MM.1S (cell line): Measurements from ENCODE around the gene NANS.

ENCODE experiments used
- DNase-seq: peaks from one replicate; pipeline ENCODE4 v3.0.0-alpha.2; 2015
- H2AFZ ChIP-seq: fragments of 300-600 bp; sonication (generic); 2 replicates; pipeline ENCODE4 v1.6.0; 2016; ENCODE audit warnings: antibody characterized with exemption, low read length
- H3F3A ChIP-seq: fragments of 300-600 bp; sonication (generic); 2 replicates; pipeline ENCODE4 v1.6.1; 2016; ENCODE audit warnings: mild to moderate bottlenecking, antibody characterized with exemption, low read length, moderate library complexity, mixed read lengths; ENCODE audit not compliant: insufficient read depth
- H3K27ac ChIP-seq: fragments of 300-600 bp; sonication (generic); 2 replicates; pipeline ENCODE4 v1.5.1; 2016; ENCODE audit warnings: mild to moderate bottlenecking, low read length
- H3K27me3 ChIP-seq: fragments of 300-600 bp; sonication (generic); replicated peaks from 2 replicates; pipeline ENCODE4 v1.6.0; 2016; ENCODE audit warnings: low read length; ENCODE audit not compliant: insufficient read depth
- H3K36me3 ChIP-seq: fragments of 300-600 bp; sonication (generic); replicated peaks from 2 replicates; pipeline ENCODE4 v1.6.1; 2016; ENCODE audit warnings: mild to moderate bottlenecking, low read length, mixed read lengths; ENCODE audit not compliant: insufficient read depth
- H3K4me1 ChIP-seq: fragments of 300-600 bp; sonication (generic); 2 replicates; pipeline ENCODE4 v1.6.1; 2016; ENCODE audit warnings: low read length, mixed read lengths
- H3K4me2 ChIP-seq: fragments of 300-600 bp; sonication (generic); 2 replicates; pipeline ENCODE4 v1.6.0; 2016; ENCODE audit warnings: low read depth, low read length
- H3K4me3 ChIP-seq: fragments of 300-600 bp; sonication (generic); 2 replicates; pipeline ENCODE4 v1.5.1; 2016; ENCODE audit warnings: low read length, mixed read lengths
- H3K79me2 ChIP-seq: fragments of 300-600 bp; sonication (generic); 2 replicates; pipeline ENCODE4 v1.6.1; 2016; ENCODE audit warnings: mixed run types, low read length, mixed read lengths
- H3K9ac ChIP-seq: fragments of 300-600 bp; sonication (generic); 2 replicates; pipeline ENCODE4 v1.6.1; 2016; ENCODE audit warnings: low read length, mixed read lengths
- H3K9me2 ChIP-seq: fragments of 300-600 bp; sonication (generic); replicated peaks from 2 replicates; pipeline ENCODE4 v1.6.1; 2016; ENCODE audit warnings: mild to moderate bottlenecking, low read length, mixed read lengths; ENCODE audit not compliant: insufficient read depth
- H3K9me3 ChIP-seq: fragments of 300-600 bp; sonication (generic); replicated peaks from 2 replicates; pipeline ENCODE4 v1.6.1; 2016; ENCODE audit warnings: mild to moderate bottlenecking, low read length, mixed read lengths; ENCODE audit not compliant: insufficient read depth
- H4K20me1 ChIP-seq: fragments of 300-600 bp; sonication (generic); 2 replicates; pipeline ENCODE4 v1.6.1; 2016; ENCODE audit warnings: mild to moderate bottlenecking, low read length, moderate library complexity, mixed read lengths; ENCODE audit not compliant: insufficient read depth
- EZH2 ChIP-seq: fragments of 300-600 bp; sonication (generic); optimal IDR thresholded peaks from 2 replicates; pipeline ENCODE3; 2017; ENCODE audit warnings: low read depth, mild to moderate bottlenecking, antibody characterized with exemption, low read length, mixed read lengths
- EZH2phosphoT487 ChIP-seq: fragments of 300-600 bp; sonication (generic); IDR thresholded peaks from 2 replicates; pipeline ENCODE4 v1.6.1; 2018; ENCODE audit warnings: antibody characterized with exemption, low read length
- TF ChIP-seq, protein P1 (sequence below): fragments of 300-600 bp; sonication (generic); IDR thresholded peaks from 2 replicates; pipeline ENCODE4 v1.5.1; 2016; ENCODE audit warnings: antibody characterized with exemption, low read length, mixed read lengths

Gene NANS

DNA sequence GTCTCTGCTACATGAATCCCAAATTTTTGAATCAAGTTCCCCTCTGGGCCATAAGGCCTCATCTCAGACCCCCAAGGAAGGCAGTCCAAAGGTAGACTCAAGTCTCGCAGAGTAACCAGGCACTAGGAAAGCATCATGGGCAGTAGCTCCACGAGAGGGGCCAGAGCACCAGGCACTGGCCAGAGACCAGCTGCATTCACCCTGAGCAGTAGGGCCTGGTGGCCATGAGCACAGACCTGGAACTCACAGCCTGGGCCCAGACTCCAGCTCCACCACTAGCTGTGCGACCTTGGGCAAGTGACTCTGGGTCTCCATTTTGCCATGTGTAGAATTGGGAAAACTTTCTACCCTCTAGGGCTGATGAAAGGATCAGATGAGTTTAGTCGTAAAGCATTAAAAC lies 28.5 kb downstream of the NANS start:
- no peaks in the 10 kb centered on the region for H3F3A ChIP-seq
- H3K9me3 ChIP-seq, result no peaks in the 10 kb centered on the region
- TF ChIP-seq EZH2phosphoT487 (no peak), EZH2 (no peak)
- TF ChIP-seq, protein P1, sequence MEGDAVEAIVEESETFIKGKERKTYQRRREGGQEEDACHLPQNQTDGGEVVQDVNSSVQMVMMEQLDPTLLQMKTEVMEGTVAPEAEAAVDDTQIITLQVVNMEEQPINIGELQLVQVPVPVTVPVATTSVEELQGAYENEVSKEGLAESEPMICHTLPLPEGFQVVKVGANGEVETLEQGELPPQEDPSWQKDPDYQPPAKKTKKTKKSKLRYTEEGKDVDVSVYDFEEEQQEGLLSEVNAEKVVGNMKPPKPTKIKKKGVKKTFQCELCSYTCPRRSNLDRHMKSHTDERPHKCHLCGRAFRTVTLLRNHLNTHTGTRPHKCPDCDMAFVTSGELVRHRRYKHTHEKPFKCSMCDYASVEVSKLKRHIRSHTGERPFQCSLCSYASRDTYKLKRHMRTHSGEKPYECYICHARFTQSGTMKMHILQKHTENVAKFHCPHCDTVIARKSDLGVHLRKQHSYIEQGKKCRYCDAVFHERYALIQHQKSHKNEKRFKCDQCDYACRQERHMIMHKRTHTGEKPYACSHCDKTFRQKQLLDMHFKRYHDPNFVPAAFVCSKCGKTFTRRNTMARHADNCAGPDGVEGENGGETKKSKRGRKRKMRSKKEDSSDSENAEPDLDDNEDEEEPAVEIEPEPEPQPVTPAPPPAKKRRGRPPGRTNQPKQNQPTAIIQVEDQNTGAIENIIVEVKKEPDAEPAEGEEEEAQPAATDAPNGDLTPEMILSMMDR, result no peak
- H3K9ac ChIP-seq, result no peak overlapping the region
- DNase-seq, result no peak
- H3K4me3 ChIP-seq, result no peak overlapping the region
- no peak overlapping the region for H2AFZ ChIP-seq
- H3K27me3 ChIP-seq, result no peaks in the 10 kb centered on the region
- peaks cover 7% of the 10 kb centered on the region for H3K36me3 ChIP-seq
- no peaks in the 10 kb centered on the region for H3K4me1 ChIP-seq
- no peaks in the 10 kb centered on the region for H3K79me2 ChIP-seq
- no peaks in the 10 kb centered on the region for H3K9me2 ChIP-seq
- no peak overlapping the region for H3K4me2 ChIP-seq
- H4K20me1 ChIP-seq, result no peaks in the 10 kb centered on the region
- H3K27ac ChIP-seq, result no peak overlapping the region

DNA sequence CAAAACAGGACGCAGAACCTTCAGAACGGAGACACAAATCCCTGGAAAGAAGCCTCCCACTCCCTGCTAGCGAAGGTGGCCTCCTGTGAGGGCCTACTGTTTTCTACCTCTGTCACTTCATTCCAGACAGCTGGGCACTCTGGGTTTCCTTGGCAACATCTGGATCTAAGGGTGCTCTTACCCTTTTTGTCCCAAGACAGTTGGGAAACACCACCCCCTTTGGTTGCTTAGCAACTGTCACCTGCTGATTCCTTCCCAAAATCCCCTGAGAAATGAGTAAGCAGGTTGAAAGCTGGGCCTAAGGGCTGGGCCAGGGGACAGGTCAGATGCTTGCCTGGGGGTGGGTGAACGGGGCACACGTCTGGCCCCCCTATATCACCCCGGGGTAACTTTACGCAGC lies 29.4 kb downstream of the NANS start:
- DNase-seq, result no peak
- Histone ChIP-seq H3K27me3 (no peaks in the 10 kb centered on the region), H3K9me3 (no peaks in the 10 kb centered on the region), H3K27ac (no peak overlapping the region), H3K4me3 (no peak overlapping the region), H3K79me2 (no peaks in the 10 kb centered on the region), H3F3A (no peaks in the 10 kb centered on the region), H3K36me3 (peaks cover 7% of the 10 kb centered on the region), H2AFZ (no peak overlapping the region), H3K9ac (no peak overlapping the region), H4K20me1 (no peaks in the 10 kb centered on the region), H3K9me2 (no peaks in the 10 kb centered on the region), H3K4me2 (no peak overlapping the region), H3K4me1 (no peaks in the 10 kb centered on the region)
- no peak for TF ChIP-seq EZH2
- TF ChIP-seq EZH2phosphoT487, result no peak
- TF ChIP-seq, protein P1, result no peak

DNA sequence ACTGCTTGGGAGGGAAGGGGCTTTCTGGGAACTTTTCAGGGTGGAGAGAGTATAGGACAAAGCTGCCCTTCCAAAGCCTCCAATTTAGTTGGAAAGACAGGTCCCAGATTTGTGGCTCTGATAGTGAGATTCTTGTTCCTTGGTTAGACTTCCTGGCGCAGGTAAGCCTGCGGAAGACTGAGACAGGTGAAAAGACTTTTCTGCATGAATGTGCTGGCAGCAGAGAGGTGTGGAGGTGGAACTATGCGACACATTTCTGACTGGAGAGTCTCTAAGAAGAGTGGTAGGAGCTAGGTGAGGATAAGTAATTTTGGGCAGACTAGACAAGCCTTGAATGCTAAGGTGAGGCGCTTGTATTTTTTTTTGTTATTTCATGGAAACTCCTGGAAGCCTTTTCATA lies 29.9 kb downstream of the NANS start:
- no peaks in the 10 kb centered on the region for H3K27me3 ChIP-seq
- H3K4me2 ChIP-seq, result no peak overlapping the region
- no peaks in the 10 kb centered on the region for H3K9me2 ChIP-seq
- no peaks in the 10 kb centered on the region for H4K20me1 ChIP-seq
- no peaks in the 10 kb centered on the region for H3K79me2 ChIP-seq
- H3K9ac ChIP-seq, result no peak overlapping the region
- H3K4me1 ChIP-seq, result no peaks in the 10 kb centered on the region
- H3K9me3 ChIP-seq, result no peaks in the 10 kb centered on the region
- H3K36me3 ChIP-seq, result peaks cover 7% of the 10 kb centered on the region
- no peak overlapping the region for H2AFZ ChIP-seq
- H3F3A ChIP-seq, result no peaks in the 10 kb centered on the region
- H3K27ac ChIP-seq, result no peak overlapping the region
- TF ChIP-seq EZH2 (no peak), EZH2phosphoT487 (no peak)
- TF ChIP-seq, protein P1, result no peak
- no peak for DNase-seq
- no peak overlapping the region for H3K4me3 ChIP-seq
